ENCODE results near the gene ZMYND8. TPM values are rescaled to one million over a fixed set of nuclear protein-coding genes. Genes with fewer than 3 reads are reported as not detected.

The ZMYND8 gene
- total and polyA plus RNA-seq, 2 of the 4 experiments (the other 2 are of a cell fraction): 24.0 to 28.2 TPM

DNA sequence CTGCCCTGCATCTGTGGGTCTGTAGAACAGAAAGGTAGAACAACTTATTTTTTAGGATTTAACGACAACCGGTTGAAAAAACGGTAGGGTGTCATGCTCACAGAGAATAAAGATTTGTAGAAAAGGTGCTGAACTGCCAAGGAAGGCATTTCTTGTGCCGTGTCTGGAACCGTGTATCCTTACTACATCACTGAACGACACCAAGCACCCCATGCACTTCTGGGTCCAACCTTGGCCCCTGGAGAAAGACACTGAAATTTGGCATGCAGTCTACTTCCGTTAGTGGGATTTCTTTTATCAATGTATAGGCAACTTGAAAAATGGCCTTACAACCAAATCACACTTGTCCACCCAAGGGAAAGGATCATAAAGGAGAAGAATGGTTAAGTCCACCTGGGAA is 145.5 kb downstream of the ZMYND8 start:
- Histone ChIP-seq H3K4me2 (ENCODE audit: low read depth, low read length) (no peak overlapping the region), H3K27ac (ENCODE audit: insufficient read depth, low read length) (no peak overlapping the region), H2BK120ac (ENCODE audit: low read depth, low read length) (no peak overlapping the region), H2BK15ac (ENCODE audit: low read depth, low read length) (no peak overlapping the region), H2AFZ (replicated peaks; ENCODE audit: low read length, poor library complexity) (no peak overlapping the region), H3K27me3 (ENCODE audit: control insufficient read depth, insufficient read depth, low read length) (no peaks in the 10 kb centered on the region), H3K9me1 (ENCODE audit: insufficient read depth, low read length) (peaks cover 20% of the 10 kb centered on the region; the same call in 1 of the 2 replicates), H3K4ac (ENCODE audit: low read depth, low read length) (no peak overlapping the region), H3K23ac (ENCODE audit: low read depth, low read length) (no peak overlapping the region), H3K18ac (ENCODE audit: low read depth, low read length) (no peak overlapping the region), H4K8ac (ENCODE audit: low read depth in 2 of 2, low read length in 2 of 2) (no peak overlapping the region), H3K79me1 (ENCODE audit: low read depth in 1 of 2, low read length in 2 of 2) (peaks cover 26 to 54% of the 10 kb centered on the region in 2 experiments; a peak in 3 of 4 replicates), H4K5ac (ENCODE audit: low read depth, low read length) (no peak overlapping the region), H2AK9ac (replicated peaks; ENCODE audit: low read depth, low read length, poor library complexity) (no peak overlapping the region), H4K91ac (ENCODE audit: insufficient read depth, low read depth, low read length) (no peak overlapping the region), H2BK5ac (ENCODE audit: low read depth, low read length, poor library complexity, severe bottlenecking) (no peak overlapping the region), H3K36me3 (ENCODE audit: control insufficient read depth, insufficient read depth, low read length) (peaks cover 55% of the 10 kb centered on the region), H4K20me1 (ENCODE audit: insufficient read depth, low read length) (no peaks in the 10 kb centered on the region; the same call in 1 of the 2 replicates), H3K14ac (replicated peaks; ENCODE audit: low read depth, low read length) (no peak overlapping the region), H2AK5ac (ENCODE audit: low read depth, low read length) (no peak overlapping the region), H3K56ac (ENCODE audit: extremely low read depth, insufficient read depth, low read length) (no peak overlapping the region), H3K9ac (ENCODE audit: low read depth, low read length) (no peak overlapping the region), H3K4me3 (ENCODE audit: insufficient read depth, low read depth, low read length) (no peak overlapping the region), H2BK20ac (ENCODE audit: low read depth, low read length) (no peak overlapping the region), H3K9me3 (ENCODE audit: control insufficient read depth, insufficient read depth, low read length) (no peaks in the 10 kb centered on the region), H3K4me1 (ENCODE audit: control insufficient read depth, insufficient read depth, low read length) (peaks cover 2% of the 10 kb centered on the region; the same call in 1 of the 2 replicates)
- ATAC-seq (ENCODE audit: low read depth): no peak
- no peak for DNase-seq
- no TSS peak for BruUV-seq (replicated peaks)
- CTCF ChIA-PET: no interaction called here
- WGBS, 2 experiments (ENCODE audit: extremely low coverage in 2 of 2, insufficient read length in 1 of 2): no CpG with 5 or more reads among the region's 7 CpGs
- TF ChIP-seq CEBPB (IDR thresholded peaks at IDR 0.05; ENCODE audit: low read depth, low read length) (no peak), RAD21 (IDR thresholded peaks at IDR 0.05; ENCODE audit: low read length) (no peak), NFE2L2 (IDR thresholded peaks at IDR 0.05; ENCODE audit: low read depth, low read length) (no peak), MXI1 (IDR thresholded peaks at IDR 0.05; ENCODE audit: borderline replicate concordance, low read depth, low read length) (no peak), FOS (IDR thresholded peaks at IDR 0.05; ENCODE audit: low read depth, low read length) (no peak), MAZ (IDR thresholded peaks at IDR 0.05; ENCODE audit: borderline replicate concordance, low read depth, low read length) (no peak), CHD1 (IDR thresholded peaks at IDR 0.05; ENCODE audit: low read depth, low read length) (no peak), SMC3 (IDR thresholded peaks at IDR 0.05; ENCODE audit: low read depth, low read length) (no peak), RCOR1 (IDR thresholded peaks at IDR 0.05; ENCODE audit: insufficient replicate concordance, low read length) (no peak), RFX5 (IDR thresholded peaks at IDR 0.05; ENCODE audit: low read depth, low read length) (no peak), POLR2A (IDR thresholded peaks at IDR 0.05; ENCODE audit: low read depth, low read length) (no peak), BHLHE40 (IDR thresholded peaks at IDR 0.05; ENCODE audit: low read depth, low read length) (no peak), MAFK (IDR thresholded peaks at IDR 0.05; ENCODE audit: low read depth, low read length) (no peak)
- TF ChIP-seq, protein P1, sequence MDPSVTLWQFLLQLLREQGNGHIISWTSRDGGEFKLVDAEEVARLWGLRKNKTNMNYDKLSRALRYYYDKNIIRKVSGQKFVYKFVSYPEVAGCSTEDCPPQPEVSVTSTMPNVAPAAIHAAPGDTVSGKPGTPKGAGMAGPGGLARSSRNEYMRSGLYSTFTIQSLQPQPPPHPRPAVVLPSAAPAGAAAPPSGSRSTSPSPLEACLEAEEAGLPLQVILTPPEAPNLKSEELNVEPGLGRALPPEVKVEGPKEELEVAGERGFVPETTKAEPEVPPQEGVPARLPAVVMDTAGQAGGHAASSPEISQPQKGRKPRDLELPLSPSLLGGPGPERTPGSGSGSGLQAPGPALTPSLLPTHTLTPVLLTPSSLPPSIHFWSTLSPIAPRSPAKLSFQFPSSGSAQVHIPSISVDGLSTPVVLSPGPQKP (IDR thresholded peaks at IDR 0.05; ENCODE audit: borderline replicate concordance, low read depth, low read length): no peak
- TF ChIP-seq, protein P2, sequence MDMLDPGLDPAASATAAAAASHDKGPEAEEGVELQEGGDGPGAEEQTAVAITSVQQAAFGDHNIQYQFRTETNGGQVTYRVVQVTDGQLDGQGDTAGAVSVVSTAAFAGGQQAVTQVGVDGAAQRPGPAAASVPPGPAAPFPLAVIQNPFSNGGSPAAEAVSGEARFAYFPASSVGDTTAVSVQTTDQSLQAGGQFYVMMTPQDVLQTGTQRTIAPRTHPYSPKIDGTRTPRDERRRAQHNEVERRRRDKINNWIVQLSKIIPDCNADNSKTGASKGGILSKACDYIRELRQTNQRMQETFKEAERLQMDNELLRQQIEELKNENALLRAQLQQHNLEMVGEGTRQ (IDR thresholded peaks at IDR 0.05; ENCODE audit: low read depth, low read length): no peak
- TF ChIP-seq, protein P3, sequence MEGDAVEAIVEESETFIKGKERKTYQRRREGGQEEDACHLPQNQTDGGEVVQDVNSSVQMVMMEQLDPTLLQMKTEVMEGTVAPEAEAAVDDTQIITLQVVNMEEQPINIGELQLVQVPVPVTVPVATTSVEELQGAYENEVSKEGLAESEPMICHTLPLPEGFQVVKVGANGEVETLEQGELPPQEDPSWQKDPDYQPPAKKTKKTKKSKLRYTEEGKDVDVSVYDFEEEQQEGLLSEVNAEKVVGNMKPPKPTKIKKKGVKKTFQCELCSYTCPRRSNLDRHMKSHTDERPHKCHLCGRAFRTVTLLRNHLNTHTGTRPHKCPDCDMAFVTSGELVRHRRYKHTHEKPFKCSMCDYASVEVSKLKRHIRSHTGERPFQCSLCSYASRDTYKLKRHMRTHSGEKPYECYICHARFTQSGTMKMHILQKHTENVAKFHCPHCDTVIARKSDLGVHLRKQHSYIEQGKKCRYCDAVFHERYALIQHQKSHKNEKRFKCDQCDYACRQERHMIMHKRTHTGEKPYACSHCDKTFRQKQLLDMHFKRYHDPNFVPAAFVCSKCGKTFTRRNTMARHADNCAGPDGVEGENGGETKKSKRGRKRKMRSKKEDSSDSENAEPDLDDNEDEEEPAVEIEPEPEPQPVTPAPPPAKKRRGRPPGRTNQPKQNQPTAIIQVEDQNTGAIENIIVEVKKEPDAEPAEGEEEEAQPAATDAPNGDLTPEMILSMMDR (conservative IDR thresholded peaks at IDR 0.05; ENCODE audit: low read depth, low read length): no peak
- dilution Hi-C loops (cut with HindIII; ENCODE audit: low sequenced_read_pairs, unreplicated experiment): no loop called here
- in situ Hi-C loops (cut with MboI; ENCODE audit: low sequenced_read_pairs): no loop called here
- POLR2A ChIA-PET (ENCODE audit: unreplicated experiment): no interaction called here
- intact Hi-C loops (cut with micrococcal nuclease): no loop called here

Data from IMR-90 (cell line).